GM12874 (cell line): ENCODE results near the gene SLC24A1.

Experiments
- CTCF ChIP-seq: IDR thresholded peaks from 2 replicates; pipeline ENCODE4 v1.5.1; 2011; ENCODE audit warnings: low read depth, mild to moderate bottlenecking, control low read depth, low read length, moderate library complexity; ENCODE audit not compliant: insufficient read depth

SLC24A1 gene

GRCh38 chr15:65680544-65680943 lies 58.8 kb downstream of the SLC24A1 start:
- TF ChIP-seq CTCF = no peak

GRCh38 chr15:65682404-65682911 lies 60.7 kb downstream of the SLC24A1 start:
- TF ChIP-seq CTCF = no peak

- no peak for TF ChIP-seq CTCF
Measured at GRCh38 chr15:65688462-65688861, 66.7 kb downstream of the SLC24A1 start.

GRCh38 chr15:65690173-65690572 lies 68.4 kb downstream of the SLC24A1 start:
- no peak for TF ChIP-seq CTCF

GRCh38 chr15:65690778-65691177 lies 69.0 kb downstream of the SLC24A1 start:
- TF ChIP-seq CTCF = no peak

- TF ChIP-seq CTCF = no peak
Measured at GRCh38 chr15:65695081-65695480, 73.3 kb downstream of the SLC24A1 start.
